ENCODE results near the gene ACTN2.

DNA sequence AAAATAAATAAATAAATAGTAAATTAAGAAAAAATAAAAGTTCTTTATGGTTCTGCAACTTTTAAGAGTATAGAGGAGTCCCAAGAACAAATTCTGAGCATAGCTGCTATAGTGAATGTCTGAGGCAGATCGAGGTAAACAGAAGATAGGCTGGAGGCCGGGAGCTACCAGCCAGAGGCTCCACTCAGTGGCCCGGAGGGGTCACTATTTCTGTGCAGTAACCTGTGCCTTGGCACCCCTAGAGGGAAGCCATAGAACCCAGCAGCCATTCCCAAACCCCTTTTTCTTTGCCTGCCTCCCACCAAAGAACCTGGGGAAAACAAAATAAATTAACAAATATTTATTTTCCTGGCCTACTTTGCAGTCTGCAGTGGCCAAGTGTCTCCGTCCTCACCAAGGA is 43.5 kb upstream of the ACTN2 start:
- TF ChIP-seq CTCF (conservative IDR thresholded peaks at IDR 0.05 in 1 of 2, IDR thresholded peaks at IDR 0.05 in 1 of 2; ENCODE audit: low read depth in 1 of 2, low read length in 2 of 2) (no peak), EZH2 (IDR thresholded peaks at IDR 0.05; ENCODE audit: low read length, missing control alignments) (no peak)
